HepG2 (cell line): ENCODE results near the gene FUT6. TPM values are rescaled to one million over a fixed set of nuclear protein-coding genes. Genes with fewer than 3 reads are reported as not detected.

Source experiments
- ATAC-seq: fragments of 200-7000 bp; cut with Tn5 transposase; 3 replicates; pipeline ENCODE4 v1.9.1; 2020; ENCODE audit warnings: mild to moderate bottlenecking, moderate library complexity
- BruUV-seq: library from RNA; stranded (reverse); fragments of 400-500 nt; replicated peaks from 2 replicates; lab custom pipeline; 2021; lab: Mats Ljungman, UMichigan
- CTCF ChIA-PET: fragments of 300-600 bp; formaldehyde crosslinking; extraction: SDS; loops from one replicate; lab custom pipeline; 2021; ENCODE audit warnings: low total read pairs, inconsistent platforms, low intra/inter-chr PET ratio; lab: Yijun Ruan, JAX
- POLR2A ChIA-PET: fragments of 350-600 bp; sonication (Branson Sonifier 250); formaldehyde crosslinking; loops from one replicate; lab custom pipeline; 2020; ENCODE audit warnings: antibody characterized with exemption, inconsistent platforms; lab: Yijun Ruan, JAX
- DNase-seq: peaks from one replicate; pipeline ENCODE4 v3.0.0-alpha.2; 2015; ENCODE audit warnings: low spot score
- FAIRE-seq: peaks from 3 replicates; lab custom pipeline; 2011; peaks lifted over from hg19 to GRCh38; lab: Jason Lieb, UNC
- H2AFZ ChIP-seq: one replicate; pipeline ENCODE4 v1.6.1; 2011; ENCODE audit warnings: low read length, inconsistent platforms
- H3K27ac ChIP-seq: fragments of 300-600 bp; 3 replicates; pipeline ENCODE4 v1.8.0; 2011; ENCODE audit warnings: mixed run types, mild to moderate bottlenecking, mixed read lengths, low read length, inconsistent platforms; ENCODE audit not compliant: insufficient read depth; ENCODE audit errors: extremely low read length
- H3K27me3 ChIP-seq, 2 experiments: fragments of 200-600 bp in 1 of 2; 2 replicates in 1 of 2; 3 replicates in 1 of 2; pipeline versions ENCODE4 v1.6.0 to v1.8.0; 2011; ENCODE audit warnings: low read length in 2 of 2, mild to moderate bottlenecking in 2 of 2, moderate library complexity in 2 of 2, inconsistent platforms in 1 of 2; ENCODE audit not compliant: insufficient read depth in 2 of 2, control insufficient read depth in 1 of 2
- H3K36me3 ChIP-seq, 2 experiments: fragments of 200-600 bp in 1 of 2; replicated peaks in 1 of 2; 2 replicates in 1 of 2; 3 replicates in 1 of 2; pipeline versions ENCODE4 v1.5.1 to v1.8.0; 2011; ENCODE audit warnings: low read length in 2 of 2, inconsistent platforms in 1 of 2; ENCODE audit not compliant: insufficient read depth in 2 of 2, control insufficient read depth in 1 of 2
- H3K4me1 ChIP-seq: 2 replicates; pipeline ENCODE4 v1.5.1; 2012; ENCODE audit warnings: low read length, inconsistent platforms; ENCODE audit not compliant: insufficient read depth
- H3K4me2 ChIP-seq: 2 replicates; pipeline ENCODE4 v1.6.0; 2011; ENCODE audit warnings: low read depth, low read length, inconsistent platforms
- H3K4me3 ChIP-seq, 3 experiments: fragments of 200-600 bp in 1 of 3; sonication (generic), shearing (Covaris generic) in 1 of 3; replicated peaks in 1 of 3; 2 replicates each; pipeline ENCODE4 v1.5.1; 2011 to 2016; ENCODE audit warnings: low read length in 3 of 3, inconsistent platforms in 2 of 3, low read depth in 2 of 3, mild to moderate bottlenecking in 2 of 3, control low read depth in 1 of 3, mixed read lengths in 1 of 3; ENCODE audit not compliant: insufficient read depth in 1 of 3
- H3K79me2 ChIP-seq: one replicate; pipeline ENCODE4 v1.6.1; 2011; ENCODE audit warnings: low read length, inconsistent platforms; ENCODE audit not compliant: insufficient read depth
- H3K9ac ChIP-seq: 2 replicates; pipeline ENCODE4 v1.6.0; 2011; ENCODE audit warnings: mild to moderate bottlenecking, low read depth, low read length, inconsistent platforms; ENCODE audit not compliant: insufficient read depth
- H3K9me3 ChIP-seq: 2 replicates; pipeline ENCODE4 v1.5.1; 2012; ENCODE audit warnings: mild to moderate bottlenecking, low read length
- H4K20me1 ChIP-seq: 2 replicates; pipeline ENCODE4 v1.6.0; 2011; ENCODE audit warnings: inconsistent platforms, mild to moderate bottlenecking, low read length, moderate library complexity; ENCODE audit not compliant: insufficient read depth
- MEIS1 ChIP-seq: sonication (generic); formaldehyde crosslinking; IDR thresholded peaks from 2 replicates; pipeline ENCODE4 v1.9.0; 2021; ENCODE audit warnings: mild to moderate bottlenecking, missing genetic modification reagents, moderate library complexity, borderline replicate concordance
- NFIB ChIP-seq: sonication (generic); formaldehyde crosslinking; IDR thresholded peaks from 2 replicates; pipeline ENCODE4 v1.9.0; 2021; ENCODE audit warnings: missing genetic modification reagents, mild to moderate bottlenecking, borderline replicate concordance
- PRDM15 ChIP-seq: sonication (generic); formaldehyde crosslinking; IDR thresholded peaks from 2 replicates; pipeline ENCODE4 v1.4.0; 2020; ENCODE audit warnings: missing genetic modification reagents
- TEAD3 ChIP-seq: optimal IDR thresholded peaks from 2 replicates; pipeline ENCODE3; 2016; ENCODE audit warnings: borderline replicate concordance
- TMF1 ChIP-seq: sonication (generic); formaldehyde crosslinking; IDR thresholded peaks from 2 replicates; pipeline ENCODE4 v1.8.1; 2022; ENCODE audit warnings: low read depth, missing genetic modification reagents
- ZFP36L1 ChIP-seq: sonication (generic); formaldehyde crosslinking; IDR thresholded peaks from 2 replicates; pipeline ENCODE4 v1.8.0; 2022; ENCODE audit warnings: mild to moderate bottlenecking, missing genetic modification reagents, moderate library complexity
- ZNF124 ChIP-seq: sonication (generic); formaldehyde crosslinking; IDR thresholded peaks from 2 replicates; pipeline ENCODE4 v1.4.0; 2020; ENCODE audit warnings: missing genetic modification reagents
- ZNF431 ChIP-seq: sonication (generic); formaldehyde crosslinking; IDR thresholded peaks from 2 replicates; pipeline ENCODE4 v1.9.0; 2022; ENCODE audit warnings: missing genetic modification reagents, low read depth, mild to moderate bottlenecking, borderline replicate concordance
- ZNF543 ChIP-seq: sonication (generic); formaldehyde crosslinking; IDR thresholded peaks from 2 replicates; pipeline ENCODE4 v1.4.0; 2020; ENCODE audit warnings: mild to moderate bottlenecking, missing genetic modification reagents
- ZXDC ChIP-seq: sonication (generic); formaldehyde crosslinking; IDR thresholded peaks from 2 replicates; pipeline ENCODE4 v1.5.0; 2020; ENCODE audit warnings: mild to moderate bottlenecking, missing genetic modification reagents
- WGBS: methylation state at CpG from one replicate; pipeline ENCODE4 v1.1.6; 2017; ENCODE audit warnings: low lambda C conversion rate; 5-methylcytosine and 5-hydroxymethylcytosine counted together
- in situ Hi-C: cut with HindIII; loops from 2 replicates; pipeline ENCODE4 v1.10.0; 2017; ENCODE audit warnings: low pct_unique_long_range_greater_than_20kb; ENCODE audit not compliant: extremely low pct_ligation_motif_present
- intact Hi-C: fragments of 100-400 bp; cut with micrococcal nuclease; formaldehyde crosslinking; loops from one replicate; pipeline ENCODE4 v1.10.0; 2022; ENCODE audit not compliant: unreplicated experiment
- polyA plus RNA-seq, 8 experiments: library from polyadenylated mRNA; depleted of rRNA in 3 of 8; stranded (reverse) in 7 of 8; unstranded in 1 of 8; fragments of >200 nt; fragmentation: Illumina TruSeq in 4 of 8; extraction: Trizol in 4 of 8; gene quantifications; 2 replicates each; pipeline versions ENCODE4 v1.2.1 to v1.2.3, GENCODE V29; 2011 to 2016; ENCODE audit warnings: low read depth in 4 of 8, missing spikeins in 1 of 8, mixed read lengths in 1 of 8; ENCODE audit not compliant: insufficient read depth in 1 of 8
- total RNA-seq, 5 experiments: library from RNA; depleted of rRNA; stranded (reverse); fragments of >200 nt; fragmentation: Illumina TruSeq; extraction: Trizol; gene quantifications; 2 replicates each; pipeline ENCODE4 v1.2.3, GENCODE V29; 2016; ENCODE audit warnings: low read depth in 1 of 5
- TF ChIP-seq, protein P1 (sequence below): sonication (generic); formaldehyde crosslinking; IDR thresholded peaks from 2 replicates; pipeline ENCODE4 v1.5.0; 2020; ENCODE audit warnings: mild to moderate bottlenecking, low read depth, missing genetic modification reagents, borderline replicate concordance
- TF ChIP-seq, protein P2 (sequence below): IDR thresholded peaks from 2 replicates; pipeline ENCODE4 v1.6.1; 2016; ENCODE audit warnings: missing compliant biosample characterization, missing genetic modification reagents, borderline replicate concordance

The FUT6 gene
- total and polyA plus RNA-seq, 2 of the 13 experiments (the other 11 are each of a cell fraction or from before 2014, with no cell fraction given) = 8.2 to 27.7 TPM

DNA sequence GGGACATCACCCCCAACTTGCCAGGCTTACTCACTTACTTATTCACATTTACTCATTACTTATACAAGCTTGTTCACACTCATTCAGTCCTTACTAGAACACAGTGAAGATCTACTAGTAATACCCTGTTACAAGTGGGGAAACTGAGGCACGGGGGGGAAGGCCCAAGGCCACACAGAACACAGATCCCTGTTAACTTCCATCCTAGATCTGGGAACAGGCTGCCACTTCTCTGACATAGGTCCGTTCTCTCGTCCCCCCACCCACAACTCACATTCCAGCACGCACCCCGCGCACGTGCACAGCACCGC, 36.1 kb downstream of the FUT6 start:
- peaks cover 68% of the 10 kb centered on the region for H3K4me1 ChIP-seq
- 24% methylated on average over 8 of the region's 8 CpGs for WGBS
- H3K79me2 ChIP-seq = no peaks in the 10 kb centered on the region
- peak overlapping the region; percentile 29 to 60 (median 39); a peak in 5 of 6 replicates for H3K4me3 ChIP-seq
- H3K9ac ChIP-seq = peak overlapping the region; percentile 7; the same call in 1 of the 2 replicates
- DNase-seq (no peak), ATAC-seq (no peak), FAIRE-seq (no peak)
- H3K4me2 ChIP-seq = peak overlapping the region; percentile 70
- no peaks in the 10 kb centered on the region for H3K36me3 ChIP-seq
- H3K9me3 ChIP-seq = no peaks in the 10 kb centered on the region
- in situ Hi-C loops = loop anchor here (5.0 kb wide), 2 partner anchors 174 to 219 kb away; partner anchors contain the start of gene RANBP3
- no TSS peak for BruUV-seq
- H3K27ac ChIP-seq = no peak overlapping the region
- intact Hi-C loops = loop anchor here (10.0 kb wide), 1 partner anchor 221 kb away; no protein-coding TSS in a partner anchor
- no peaks in the 10 kb centered on the region for H4K20me1 ChIP-seq
- H3K27me3 ChIP-seq = no peaks in the 10 kb centered on the region; a peak in 1 of 5 replicates
- CTCF ChIA-PET = interaction anchor here (0.7 to 4.6 kb wide), 8 partner anchors 9 to 244 kb away, joined by 3 to 71 read pairs (median 6); partner anchors contain the start of gene VMAC
- POLR2A ChIA-PET = interaction anchor here (0.7 to 2.3 kb wide), 11 partner anchors 12 to 219 kb away, joined by 3 to 46 read pairs (median 5); partner anchors contain the start of genes CAPS, DUS3L, FUT5 and NDUFA11
- no peak overlapping the region for H2AFZ ChIP-seq
- TF ChIP-seq ZNF124 (CRISPR knock-in tag) (no peak), ZNF543 (CRISPR knock-in tag) (0 out of 2 replicates have a peak, but pooled peaks have one; percentile 58), ZXDC (CRISPR knock-in tag) (0 out of 2 replicates have a peak, but pooled peaks have one; percentile 45), TMF1 (CRISPR knock-in tag) (0 out of 2 replicates have a peak, but pooled peaks have one; percentile 60), NFIB (0 out of 2 replicates have a peak, but pooled peaks have one; percentile 16), MEIS1 (CRISPR knock-in tag) (no peak), PRDM15 (CRISPR knock-in tag) (no peak), ZNF431 (CRISPR knock-in tag) (no peak), TEAD3 (CRISPR knock-in tag) (peak; percentile 82), ZFP36L1 (0 out of 2 replicates have a peak, but pooled peaks have one; percentile 4)
- TF ChIP-seq, protein P1, sequence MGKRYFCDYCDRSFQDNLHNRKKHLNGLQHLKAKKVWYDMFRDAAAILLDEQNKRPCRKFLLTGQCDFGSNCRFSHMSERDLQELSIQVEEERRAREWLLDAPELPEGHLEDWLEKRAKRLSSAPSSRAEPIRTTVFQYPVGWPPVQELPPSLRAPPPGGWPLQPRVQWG = no peak
- TF ChIP-seq, protein P2, sequence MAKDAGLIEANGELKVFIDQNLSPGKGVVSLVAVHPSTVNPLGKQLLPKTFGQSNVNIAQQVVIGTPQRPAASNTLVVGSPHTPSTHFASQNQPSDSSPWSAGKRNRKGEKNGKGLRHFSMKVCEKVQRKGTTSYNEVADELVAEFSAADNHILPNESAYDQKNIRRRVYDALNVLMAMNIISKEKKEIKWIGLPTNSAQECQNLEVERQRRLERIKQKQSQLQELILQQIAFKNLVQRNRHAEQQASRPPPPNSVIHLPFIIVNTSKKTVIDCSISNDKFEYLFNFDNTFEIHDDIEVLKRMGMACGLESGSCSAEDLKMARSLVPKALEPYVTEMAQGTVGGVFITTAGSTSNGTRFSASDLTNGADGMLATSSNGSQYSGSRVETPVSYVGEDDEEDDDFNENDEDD (CRISPR knock-in tag) = peak; percentile 50; the same call in 1 of the 2 replicates
